CD4-positive, alpha-beta memory T cell (primary cell): ENCODE results near the gene SIT1. TPM values are rescaled to one million over a fixed set of nuclear protein-coding genes. Genes with fewer than 3 reads are reported as not detected.

Experiments
- CTCF ChIA-PET: fragments of 350-600 bp; sonication (Branson Sonifier 250); formaldehyde crosslinking; loops from one replicate; lab custom pipeline; 2021; ENCODE audit warnings: inconsistent platforms; ENCODE audit not compliant: partially characterized antibody; lab: Charles Lee
- POLR2A ChIA-PET: fragments of 350-600 bp; sonication (Branson Sonifier 250); formaldehyde crosslinking; loops from one replicate; lab custom pipeline; 2021; ENCODE audit not compliant: partially characterized antibody; lab: Charles Lee
- DNase-seq, 5 donors: peaks; one replicate each; pipeline versions ENCODE4 v3.0.0 to v3.0.0-alpha.2; 2020 to 2022; ENCODE audit warnings: mixed read lengths in 1 of 5
- H3K27ac ChIP-seq: one replicate; pipeline ENCODE4 v1.7.0; 2013; ENCODE audit warnings: low read depth, low read length
- H3K27me3 ChIP-seq: 2 replicates; pipeline ENCODE4 v1.7.0; 2013; ENCODE audit warnings: mild to moderate bottlenecking, low read length, moderate library complexity; ENCODE audit not compliant: insufficient read depth
- H3K36me3 ChIP-seq: 2 replicates; pipeline ENCODE4 v1.7.0; 2013; ENCODE audit warnings: mild to moderate bottlenecking, low read length, moderate library complexity; ENCODE audit not compliant: insufficient read depth
- H3K4me1 ChIP-seq: 2 replicates; pipeline ENCODE4 v1.7.0; 2013; ENCODE audit warnings: mild to moderate bottlenecking, low read length, moderate library complexity; ENCODE audit not compliant: insufficient read depth
- H3K4me3 ChIP-seq, 2 donors: one replicate each; pipeline ENCODE4 v1.7.0; 2013; ENCODE audit warnings: low read length in 2 of 2, mild to moderate bottlenecking in 1 of 2
- H3K9me3 ChIP-seq, 2 donors: one replicate each; pipeline ENCODE4 v1.7.0; 2013; ENCODE audit warnings: low read length in 2 of 2, control low read depth in 1 of 2; ENCODE audit not compliant: control insufficient read depth in 1 of 2
- H3K27ac Mint-ChIP-seq, 7 donors: one replicate each; pipeline ENCODE4 v1.8.0; 2020 to 2021; ENCODE audit warnings: mixed read lengths in 7 of 7, mild to moderate bottlenecking in 6 of 7, inconsistent platforms in 3 of 7, moderate library complexity in 3 of 7
- H3K27me3 Mint-ChIP-seq, 2 donors: one replicate each; pipeline ENCODE4 v1.8.0; 2020 to 2021; ENCODE audit warnings: mixed read lengths in 2 of 2
- H3K36me3 Mint-ChIP-seq, 2 donors: one replicate each; pipeline ENCODE4 v1.8.0; 2020 to 2021; ENCODE audit warnings: mixed read lengths in 2 of 2, inconsistent platforms in 1 of 2, mild to moderate bottlenecking in 1 of 2
- H3K4me1 Mint-ChIP-seq, 4 donors: one replicate each; pipeline ENCODE4 v1.8.0; 2020 to 2021; ENCODE audit warnings: mixed read lengths in 4 of 4, mild to moderate bottlenecking in 1 of 4
- H3K4me3 Mint-ChIP-seq, 8 donors: one replicate each; pipeline ENCODE4 v1.8.0; 2020 to 2021; ENCODE audit warnings: mixed read lengths in 8 of 8, mild to moderate bottlenecking in 7 of 8, moderate library complexity in 6 of 8, inconsistent platforms in 3 of 8
- H3K9me3 Mint-ChIP-seq, 8 donors: one replicate each; pipeline ENCODE4 v1.8.0; 2020 to 2021; ENCODE audit warnings: mixed read lengths in 8 of 8, mild to moderate bottlenecking in 5 of 8, inconsistent platforms in 3 of 8, moderate library complexity in 1 of 8
- intact Hi-C: fragments of 100-400 bp; cut with micrococcal nuclease; formaldehyde crosslinking; loops from one replicate; pipeline ENCODE4 v1.15.1; 2023
- polyA plus RNA-seq, 2 donors: library from polyadenylated mRNA; unstranded; fragments of 300-500 nt; fragmentation: Illumina TruSeq; gene quantifications; one replicate each; pipeline ENCODE4 v1.2.3, GENCODE V29; 2021
- total RNA-seq, 2 experiments: library from RNA; stranded (reverse); gene quantifications; one replicate each; pipeline ENCODE4 v1.2.3, GENCODE V29; 2021

Gene SIT1
- total and polyA plus RNA-seq, 4 experiments from 2014 or later: 68.7 to 231 (median 117) TPM

GRCh38 chr9:35688558-35689541 lies 38.1 kb upstream of the SIT1 start:
- intact Hi-C loops: no loop called here
- DNase-seq: no peak
- Histone ChIP-seq H3K9me3 (no peaks in the 10 kb centered on the region), H3K4me3 (no peak overlapping the region), H3K27ac (no peak overlapping the region), H3K4me1 (peaks cover 6% of the 10 kb centered on the region), H3K36me3 (no peaks in the 10 kb centered on the region), H3K27me3 (no peaks in the 10 kb centered on the region)
- no peaks in the 10 kb centered on the region for H3K9me3 Mint-ChIP-seq
- H3K27me3 Mint-ChIP-seq: no peaks in the 10 kb centered on the region
- ChIA-PET CTCF (interaction anchor here (0.8 to 2.3 kb wide), 6 partner anchors 9 to 77 kb away, joined by 3 to 35 read pairs (median 4); partner anchors contain the start of genes ARHGEF39, CCDC107 and RMRP), POLR2A (interaction anchor here (0.6 to 12.0 kb wide), 6 partner anchors 9 to 1345 kb away, joined by 3 to 160 read pairs (median 8); partner anchors contain the start of genes ARHGEF39, CCDC107, RMRP and SIT1)
- peak overlapping the region; percentile 42 to 77 (median 75) for H3K27ac Mint-ChIP-seq
- H3K4me1 Mint-ChIP-seq: peaks cover 6 to 33% (median 16%) of the 10 kb centered on the region in 4 donors
- peak overlapping the region; percentile 34 to 84 (median 59) for H3K4me3 Mint-ChIP-seq
- no peaks in the 10 kb centered on the region for H3K36me3 Mint-ChIP-seq

GRCh38 chr9:35687972-35688557 lies 37.3 kb upstream of the SIT1 start:
- peaks cover 6 to 33% (median 16%) of the 10 kb centered on the region in 4 donors for H3K4me1 Mint-ChIP-seq
- no peaks in the 10 kb centered on the region for H3K9me3 Mint-ChIP-seq
- H3K4me1 ChIP-seq: peaks cover 6% of the 10 kb centered on the region
- no peak overlapping the region for H3K27ac ChIP-seq
- H3K4me3 ChIP-seq: no peak overlapping the region
- POLR2A ChIA-PET: interaction anchor here (0.8 to 12.0 kb wide), 6 partner anchors 9 to 84 kb away, joined by 3 to 160 read pairs (median 8); partner anchors contain the start of genes ARHGEF39, CCDC107, RMRP and SIT1
- CTCF ChIA-PET: interaction anchor here (0.8 to 2.3 kb wide), 6 partner anchors 9 to 76 kb away, joined by 3 to 35 read pairs (median 4); partner anchors contain the start of genes ARHGEF39, CCDC107 and RMRP
- no peaks in the 10 kb centered on the region for H3K9me3 ChIP-seq
- H3K36me3 ChIP-seq: no peaks in the 10 kb centered on the region
- no peak for DNase-seq
- no peaks in the 10 kb centered on the region for H3K27me3 ChIP-seq
- H3K27ac Mint-ChIP-seq: peak overlapping the region in 5 of 7 donors; percentile 32 to 62 (median 55)
- intact Hi-C loops: no loop called here
- H3K36me3 Mint-ChIP-seq: no peaks in the 10 kb centered on the region
- no peak overlapping the region for H3K4me3 Mint-ChIP-seq
- no peaks in the 10 kb centered on the region for H3K27me3 Mint-ChIP-seq

- H3K4me1 ChIP-seq: peaks cover 6% of the 10 kb centered on the region
- intact Hi-C loops: no loop called here
- H3K27me3 Mint-ChIP-seq: no peaks in the 10 kb centered on the region
- CTCF ChIA-PET: interaction anchor here (1.7 to 2.3 kb wide), 3 partner anchors 10 to 29 kb away, joined by 4 to 35 read pairs (median 6); partner anchors contain the start of genes ARHGEF39, CCDC107 and RMRP
- no peak for DNase-seq
- H3K36me3 ChIP-seq: no peaks in the 10 kb centered on the region
- no peak overlapping the region for H3K27ac ChIP-seq
- H3K4me3 Mint-ChIP-seq: peak overlapping the region in 6 of 8 donors; percentile 6 to 72 (median 46)
- H3K4me3 ChIP-seq: no peak overlapping the region
- H3K27me3 ChIP-seq: no peaks in the 10 kb centered on the region
- POLR2A ChIA-PET: interaction anchor here (0.8 to 12.0 kb wide), 4 partner anchors 10 to 83 kb away, joined by 4 to 160 read pairs (median 86); partner anchors contain the start of genes ARHGEF39, CCDC107, RMRP and SIT1
- H3K9me3 ChIP-seq: no peaks in the 10 kb centered on the region
- no peaks in the 10 kb centered on the region for H3K9me3 Mint-ChIP-seq
- peak overlapping the region in 5 of 7 donors; percentile 13 to 73 (median 37) for H3K27ac Mint-ChIP-seq
- H3K4me1 Mint-ChIP-seq: peaks cover 6 to 33% (median 16%) of the 10 kb centered on the region in 4 donors
- no peaks in the 10 kb centered on the region for H3K36me3 Mint-ChIP-seq
Observed at GRCh38 chr9:35687306-35687705, 36.6 kb upstream of the SIT1 start.

- CTCF ChIA-PET: interaction anchor here (0.7 to 2.3 kb wide), 5 partner anchors 8 to 78 kb away, joined by 3 to 35 read pairs (median 4); partner anchors contain the start of genes CCDC107 and RMRP
- Mint-ChIP-seq H3K4me3 (no peak overlapping the region), H3K9me3 (no peaks in the 10 kb centered on the region), H3K27ac (peak overlapping the region in 3 of 7 donors; percentile 13 to 48 (median 37)), H3K4me1 (peaks cover 3 to 27% (median 11%) of the 10 kb centered on the region in 4 donors), H3K27me3 (no peaks in the 10 kb centered on the region), H3K36me3 (no peaks in the 10 kb centered on the region)
- POLR2A ChIA-PET: interaction anchor here (1.0 to 12.0 kb wide), 3 partner anchors 8 to 38 kb away, joined by 3 to 159 read pairs (median 13); partner anchors contain the start of gene SIT1
- Histone ChIP-seq H3K36me3 (no peaks in the 10 kb centered on the region), H3K27me3 (no peaks in the 10 kb centered on the region), H3K27ac (no peak overlapping the region), H3K4me3 (no peak overlapping the region), H3K4me1 (peaks cover 5% of the 10 kb centered on the region), H3K9me3 (no peaks in the 10 kb centered on the region)
- DNase-seq: no peak
- intact Hi-C loops: no loop called here
Observed at GRCh38 chr9:35686222-35687203, 35.8 kb upstream of the SIT1 start.

GRCh38 chr9:35685506-35685905 lies 34.8 kb upstream of the SIT1 start:
- POLR2A ChIA-PET: no interaction called here
- Mint-ChIP-seq H3K4me1 (peaks cover 0 to 18% (median 8%) of the 10 kb centered on the region in 4 donors), H3K36me3 (no peaks in the 10 kb centered on the region), H3K27ac (peak overlapping the region in 1 of 7 donors; percentile 25), H3K27me3 (no peaks in the 10 kb centered on the region), H3K9me3 (no peaks in the 10 kb centered on the region), H3K4me3 (no peak overlapping the region)
- H3K27ac ChIP-seq: no peak overlapping the region
- H3K36me3 ChIP-seq: no peaks in the 10 kb centered on the region
- H3K4me1 ChIP-seq: no peaks in the 10 kb centered on the region
- H3K9me3 ChIP-seq: no peaks in the 10 kb centered on the region
- intact Hi-C loops: no loop called here
- no peak for DNase-seq
- CTCF ChIA-PET: interaction anchor here (1.1 to 1.7 kb wide), 2 partner anchors 11 to 28 kb away, joined by 3 to 14 read pairs; partner anchors contain the start of genes CCDC107 and RMRP
- no peak overlapping the region for H3K4me3 ChIP-seq
- no peaks in the 10 kb centered on the region for H3K27me3 ChIP-seq

- Mint-ChIP-seq H3K27me3 (no peaks in the 10 kb centered on the region), H3K9me3 (no peaks in the 10 kb centered on the region), H3K36me3 (no peaks in the 10 kb centered on the region), H3K4me1 (peaks cover 0 to 18% (median 7%) of the 10 kb centered on the region in 4 donors), H3K27ac (no peak overlapping the region), H3K4me3 (no peak overlapping the region)
- CTCF ChIA-PET: interaction anchor here (1.1 to 2.9 kb wide), 2 partner anchors 11 to 27 kb away, joined by 3 to 24 read pairs; partner anchors contain the start of genes CCDC107 and RMRP
- Histone ChIP-seq H3K27ac (no peak overlapping the region), H3K4me1 (no peaks in the 10 kb centered on the region), H3K36me3 (no peaks in the 10 kb centered on the region), H3K4me3 (no peak overlapping the region), H3K9me3 (no peaks in the 10 kb centered on the region), H3K27me3 (no peaks in the 10 kb centered on the region)
- intact Hi-C loops: no loop called here
- POLR2A ChIA-PET: interaction anchor here (1.2 kb wide), 1 partner anchor 7 kb away, joined by 3 read pairs; no protein-coding TSS in a partner anchor
- no peak for DNase-seq
Observed at GRCh38 chr9:35684921-35685320, 34.2 kb upstream of the SIT1 start.
